HG03280 (cell line): ENCODE data around the gene COX18.

ENCODE experiments used
- ATAC-seq: cut with Tn5 transposase; IDR thresholded peaks from one replicate; pipeline ENCODE4 v1.9.1; 2021; ENCODE audit warnings: mild to moderate bottlenecking, moderate library complexity; ENCODE audit not compliant: unreplicated experiment

COX18 gene

GRCh38 chr4:73069338-73070073 lies at the start of gene COX18:
TSS of gene COX18 (minus strand) at chr4:73069716. CDS start at chr4:73069649, 67 bp downstream.
- peak; percentile 82 for ATAC-seq

- ATAC-seq, result no peak
Measured at GRCh38 chr4:73109493-73109892, 40.0 kb upstream of the COX18 start.

GRCh38 chr4:73104695-73105094 lies 35.2 kb upstream of the COX18 start:
- ATAC-seq, result no peak

GRCh38 chr4:73103799-73104503 lies 34.4 kb upstream of the COX18 start:
- no peak for ATAC-seq

GRCh38 chr4:73099143-73099542 lies 29.6 kb upstream of the COX18 start:
- ATAC-seq, result no peak

GRCh38 chr4:73098713-73099112 lies 29.2 kb upstream of the COX18 start:
- ATAC-seq, result no peak

- no peak for ATAC-seq
Measured at GRCh38 chr4:73098016-73098415, 28.5 kb upstream of the COX18 start.

GRCh38 chr4:73092868-73093267 lies 23.4 kb upstream of the COX18 start:
- ATAC-seq, result no peak

GRCh38 chr4:73090738-73091137 lies 21.2 kb upstream of the COX18 start:
- no peak for ATAC-seq

GRCh38 chr4:73087871-73088270 lies 18.4 kb upstream of the COX18 start:
- ATAC-seq, result no peak

- no peak for ATAC-seq
Measured at GRCh38 chr4:73086095-73086868, 16.8 kb upstream of the COX18 start.

- ATAC-seq, result no peak
Measured at GRCh38 chr4:73080789-73081188, 11.3 kb upstream of the COX18 start.

- ATAC-seq, result no peak
Measured at GRCh38 chr4:73075832-73076231, 6.3 kb upstream of the COX18 start.

GRCh38 chr4:73070074-73070390 lies 516 bp upstream of the COX18 start:
- peak; percentile 16 for ATAC-seq

- ATAC-seq, result peak; percentile 0
Measured at GRCh38 chr4:73068491-73069337, 802 bp downstream of the COX18 start.

- no peak for ATAC-seq
Measured at GRCh38 chr4:73067971-73068394, 1.5 kb downstream of the COX18 start.

- ATAC-seq, result no peak
Measured at GRCh38 chr4:73066928-73067327, 2.6 kb downstream of the COX18 start.

- ATAC-seq, result no peak
Measured at GRCh38 chr4:73066445-73066844, 3.1 kb downstream of the COX18 start.

- no peak for ATAC-seq
Measured at GRCh38 chr4:73064536-73064935, 5.0 kb downstream of the COX18 start.

GRCh38 chr4:73055241-73055897 lies 14.1 kb downstream of the COX18 start:
- peak; percentile 95 for ATAC-seq
